Uterine smooth muscle cell (primary cell): ENCODE measurements around the gene HSPB6. TPM values are rescaled to one million over a fixed set of nuclear protein-coding genes. Genes with fewer than 3 reads are reported as not detected.

Source experiments
- total RNA-seq: library from RNA; depleted of rRNA; stranded (reverse); fragments of >200 nt; gene quantifications from 2 replicates; pipeline ENCODE4 v1.2.3, GENCODE V29; 2014

The HSPB6 gene, protein sequence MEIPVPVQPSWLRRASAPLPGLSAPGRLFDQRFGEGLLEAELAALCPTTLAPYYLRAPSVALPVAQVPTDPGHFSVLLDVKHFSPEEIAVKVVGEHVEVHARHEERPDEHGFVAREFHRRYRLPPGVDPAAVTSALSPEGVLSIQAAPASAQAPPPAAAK
- 49.6 and 161 TPM in 2 replicates for total RNA-seq

GRCh38 chr19:35756377-35757230 lies at the start of gene HSPB6:
TSS of gene HSPB6 (minus strand) at chr19:35757029. CDS start at chr19:35757008, 21 bp downstream.

GRCh38 chr19:35775298-35776101 lies 18.7 kb upstream of the HSPB6 start, which contains the start of gene ARHGAP33:
TSS of gene ARHGAP33 (plus strand) at chr19:35775564. CDS start at chr19:35775659, 95 bp downstream.

DNA sequence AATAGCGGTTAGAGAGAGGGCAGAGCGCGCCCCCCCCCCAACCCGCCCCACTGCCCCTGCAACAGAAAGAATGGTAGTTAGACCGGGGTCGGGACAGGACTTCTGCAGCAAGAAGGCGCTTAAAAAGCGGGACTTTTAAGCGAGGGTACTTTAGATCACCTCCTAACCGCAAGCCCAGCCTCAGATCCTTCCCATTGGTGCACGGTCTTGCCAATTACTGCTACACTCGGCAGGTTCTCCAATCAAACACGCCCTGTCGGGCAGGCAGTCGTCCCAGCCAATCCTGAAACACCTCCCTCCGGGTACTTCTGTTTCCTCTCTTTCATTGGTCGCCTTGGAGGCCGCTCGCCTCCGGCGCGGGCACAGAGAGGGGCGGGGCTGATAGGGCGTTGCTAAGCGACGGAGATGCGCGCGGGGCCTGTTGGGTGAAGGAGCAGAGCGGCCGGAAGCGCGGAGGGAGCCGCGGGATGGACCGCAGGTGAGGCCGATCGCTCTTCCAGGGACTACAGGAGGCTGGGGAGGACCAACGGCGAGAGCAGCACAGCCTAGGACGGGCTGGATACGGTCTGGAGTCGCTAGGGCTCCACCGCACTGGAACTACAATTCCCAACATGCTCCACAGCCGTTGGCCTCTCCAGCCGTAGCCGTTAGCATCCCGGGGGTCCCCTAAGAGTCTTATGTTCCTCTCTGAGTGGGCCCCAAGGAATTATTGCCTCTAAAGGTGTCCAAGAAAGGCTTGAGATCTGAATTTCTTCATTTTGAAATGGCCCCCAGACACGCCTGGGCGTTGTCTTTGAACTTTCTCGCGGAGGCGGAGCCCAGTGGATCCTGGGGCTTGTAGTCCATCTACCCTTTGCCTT lies 1.1 kb upstream of the HSPB6 start, which contains the start of gene PROSER3:
Gene PROSER3, plus strand, starts transcription at position 428 of the 860 bp plus-strand sequence. Its CDS starts 40 bp downstream, at position 468.

DNA sequence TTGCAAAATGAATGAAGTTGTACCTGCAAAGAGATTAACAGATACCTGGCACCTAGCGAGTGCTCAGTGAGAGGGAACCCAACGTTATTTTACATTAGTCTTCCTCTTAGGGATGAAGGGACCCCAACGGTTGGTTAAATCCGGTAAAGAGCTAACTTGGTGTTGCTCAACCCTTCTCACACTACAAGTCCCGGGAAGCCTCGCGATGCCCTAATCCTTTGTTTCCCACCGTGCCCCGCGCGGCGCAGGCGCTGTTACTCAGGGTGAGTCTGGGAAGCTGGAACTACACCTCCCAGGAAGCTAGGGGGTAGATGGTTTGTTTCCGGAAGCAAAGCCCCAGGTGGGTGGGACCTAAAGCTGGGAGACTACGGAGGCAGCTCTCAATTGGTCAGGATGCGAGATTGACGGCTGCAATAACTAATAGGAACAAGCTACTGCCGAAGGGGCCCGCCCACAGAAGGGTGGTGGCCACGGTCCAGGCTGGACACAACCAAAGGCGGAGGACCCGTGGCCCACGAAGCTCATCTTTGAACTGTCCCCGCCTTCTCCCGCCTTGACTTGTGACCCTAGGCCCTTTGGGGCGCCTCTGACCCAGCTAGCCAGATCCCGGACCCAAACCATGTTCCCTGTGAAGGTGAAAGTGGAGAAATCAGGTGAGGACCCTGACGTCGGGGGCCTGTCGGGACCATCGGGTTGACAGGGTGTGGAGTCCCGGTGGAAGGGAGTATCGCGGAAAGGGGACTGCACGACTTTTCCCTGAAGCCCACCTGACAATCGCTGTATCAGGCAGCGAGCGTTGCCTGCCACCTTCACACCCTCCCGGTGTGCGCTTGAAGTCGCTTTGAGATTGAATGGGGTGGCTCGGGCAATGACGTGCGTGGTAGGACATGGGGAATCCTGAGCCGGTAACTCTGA lies 8.5 kb downstream of the HSPB6 start, which contains the start of gene LIN37:
Gene LIN37, plus strand, starts transcription at position 471 of the 915 bp plus-strand sequence. Its CDS starts 149 bp downstream, at position 620.

DNA sequence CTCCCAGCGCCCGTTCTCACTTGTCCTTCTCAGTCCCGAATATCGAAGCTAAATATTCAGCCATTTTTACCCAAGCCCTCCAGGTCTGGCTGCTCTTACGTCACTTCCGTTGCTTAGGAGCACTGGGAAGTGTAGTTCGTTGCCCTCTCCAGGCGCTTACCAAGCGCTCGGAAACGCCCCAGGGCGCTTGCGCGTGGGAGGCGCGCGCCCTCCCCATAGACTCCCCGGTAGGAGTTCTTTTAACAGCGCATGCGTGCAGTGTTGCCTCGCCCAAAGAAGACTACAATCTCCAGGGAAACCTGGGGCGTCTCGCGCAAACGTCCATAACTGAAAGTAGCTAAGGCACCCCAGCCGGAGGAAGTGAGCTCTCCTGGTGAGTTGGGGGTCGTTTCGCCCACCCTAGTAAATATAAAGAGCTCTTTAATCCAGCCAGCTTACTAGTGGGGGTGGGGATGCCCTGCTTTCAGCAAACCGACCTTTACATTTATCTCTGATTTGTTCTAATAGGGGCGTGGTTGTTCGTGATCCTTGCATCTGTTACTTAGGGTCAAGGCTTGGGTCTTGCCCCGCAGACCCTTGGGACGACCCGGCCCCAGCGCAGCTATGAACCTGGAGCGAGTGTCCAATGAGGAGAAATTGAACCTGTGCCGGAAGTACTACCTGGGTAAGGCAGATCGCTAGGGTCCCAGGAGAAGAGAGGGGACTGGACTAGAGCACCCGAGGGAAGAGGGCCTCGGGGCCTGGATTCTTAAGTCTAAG lies 11.3 kb downstream of the HSPB6 start, which contains the start of the genes PSENEN and U2AF1L4:
Gene PSENEN, plus strand, starts transcription at position 324 of the 759 bp plus-strand sequence. Its CDS starts 280 bp downstream, at position 604.
Gene U2AF1L4, minus strand, starts transcription at position 91 of the 759 bp plus-strand sequence. Its CDS starts 27 bp downstream, at position 64.

DNA sequence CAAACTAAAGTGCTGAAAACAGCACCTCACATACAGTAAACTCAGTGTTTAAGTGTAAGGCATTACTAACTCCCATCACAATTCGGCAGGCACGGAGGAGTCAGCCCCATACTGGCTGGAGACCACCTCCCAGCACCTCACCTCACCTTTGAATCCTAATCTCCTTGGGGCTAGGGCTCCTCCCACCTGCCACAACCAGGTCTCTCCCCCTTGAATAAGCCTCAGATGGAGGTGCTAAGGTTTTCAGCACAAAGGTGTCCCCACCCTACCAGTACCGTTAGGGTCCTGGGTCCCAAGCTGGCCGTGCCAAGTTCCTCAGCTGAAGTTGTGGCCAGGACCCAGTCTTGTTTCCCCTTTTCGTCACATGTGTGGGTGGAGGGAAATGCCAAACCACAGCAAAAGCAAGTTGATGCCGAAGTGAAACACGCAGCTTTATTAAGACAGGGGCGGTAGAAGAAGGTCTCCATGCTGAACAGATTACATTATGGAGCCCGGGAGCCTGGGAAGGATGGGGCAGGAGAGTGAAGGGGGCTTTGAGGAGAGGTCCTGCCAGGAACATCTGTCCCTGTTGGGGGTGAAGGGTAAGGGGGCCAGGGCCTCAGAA lies 14.6 kb downstream of the HSPB6 start, which contains the start of gene IGFLR1:
Gene IGFLR1, minus strand, starts transcription at position 332 of the 604 bp plus-strand sequence. CDS start 1,272 bp downstream, outside the sequence.

GRCh38 chr19:35717665-35718344 lies 39.0 kb downstream of the HSPB6 start, which contains the start of gene KMT2B:
TSS of gene KMT2B (plus strand) at chr19:35718003. CDS start at chr19:35718019, 16 bp downstream.

Other genes with a start within 250 kb of the HSPB6 start
- gene DMKN, start 243.4 kb downstream of the HSPB6 start, total RNA-seq, result 14.1 and 21.9 TPM in 2 replicates
- 1.7 and 4.5 TPM in 2 replicates for gene SBSN, start 228.7 kb downstream of the HSPB6 start, total RNA-seq
- not detected in 2 replicates for gene GAPDHS, start 223.6 kb downstream of the HSPB6 start, total RNA-seq
- gene TMEM147, start 211.4 kb downstream of the HSPB6 start, total RNA-seq, result 80.7 and 104 TPM in 2 replicates
- gene ATP4A, start 193.4 kb downstream of the HSPB6 start, total RNA-seq, result not detected in 2 replicates
- gene PMIS2, start 170.9 kb downstream of the HSPB6 start, total RNA-seq, result not detected in 2 replicates
- 9.4 and 16.6 TPM in 2 replicates for gene HAUS5, start 144.3 kb downstream of the HSPB6 start, total RNA-seq
- gene RBM42, start 128.0 kb downstream of the HSPB6 start, total RNA-seq, result 41.0 and 49.0 TPM in 2 replicates
- 0.11 and 0.50 TPM in 2 replicates for gene ETV2, start 115.3 kb downstream of the HSPB6 start, total RNA-seq
- 324 and 362 TPM in 2 replicates for gene COX6B1, start 108.7 kb downstream of the HSPB6 start, total RNA-seq
- not detected in 2 replicates for gene UPK1A, start 90.5 kb downstream of the HSPB6 start, total RNA-seq
- gene ZBTB32, start 52.5 kb downstream of the HSPB6 start, total RNA-seq, result not detected in 2 replicates
- gene KMT2B, start 39.0 kb downstream of the HSPB6 start, total RNA-seq, result 7.5 TPM in 2 replicates
- gene IGFLR1, start 14.6 kb downstream of the HSPB6 start, total RNA-seq, result 0.62 and 0.66 TPM in 2 replicates
- 6.1 and 8.9 TPM in 2 replicates for gene U2AF1L4, start 11.6 kb downstream of the HSPB6 start, total RNA-seq
- gene PSENEN, start 11.4 kb downstream of the HSPB6 start, total RNA-seq, result 8.6 and 12.1 TPM in 2 replicates
- gene LIN37, start 8.5 kb downstream of the HSPB6 start, total RNA-seq, result 12.2 and 16.5 TPM in 2 replicates
- gene PROSER3, start 1.1 kb upstream of the HSPB6 start, total RNA-seq, result 6.1 and 7.9 TPM in 2 replicates
- 6.2 and 11.7 TPM in 2 replicates for gene ARHGAP33, start 18.5 kb upstream of the HSPB6 start, total RNA-seq
- not detected in 2 replicates for gene PRODH2, start 55.8 kb upstream of the HSPB6 start, total RNA-seq
- under 0.01 TPM in 1 of 2 replicates, not detected in the other for gene NPHS1, start 95.5 kb upstream of the HSPB6 start, total RNA-seq
- gene KIRREL2, start 99.9 kb upstream of the HSPB6 start, total RNA-seq, result not detected in 2 replicates
- gene APLP1, start 111.5 kb upstream of the HSPB6 start, total RNA-seq, result 3.5 and 6.7 TPM in 2 replicates
- gene NFKBID, start 143.5 kb upstream of the HSPB6 start, total RNA-seq, result 5.6 and 9.9 TPM in 2 replicates
- gene HCST, start 145.5 kb upstream of the HSPB6 start, total RNA-seq, result 0.22 and 1.5 TPM in 2 replicates
- gene TYROBP, start 151.3 kb upstream of the HSPB6 start, total RNA-seq, result not detected in 2 replicates
- 1.7 and 2.4 TPM in 2 replicates for gene LRFN3, start 179.3 kb upstream of the HSPB6 start, total RNA-seq
- 9.6 and 11.1 TPM in 2 replicates for gene SDHAF1, start 238.2 kb upstream of the HSPB6 start, total RNA-seq